Measurements from ENCODE around the gene TAC3.
"Not testable (repeated sequence)": the region's sequence is repeated elsewhere in the genome, so short reads cannot be mapped to it uniquely, and the experiment has no call there.

The TAC3 gene

GRCh38 chr12:57057067-57057751 is 40.9 kb upstream of the TAC3 start:
- DNase-seq (no peak), ATAC-seq (ENCODE audit: insufficient read depth, low read depth) (no peak)
- no peaks in the 10 kb centered on the region for H4K20me1 ChIP-seq (ENCODE audit: insufficient read depth, low read length)
- H2AFZ ChIP-seq (ENCODE audit: low read depth, low read length): no peak overlapping the region
- H3K36me3 ChIP-seq (ENCODE audit: insufficient read depth, low read length): peaks cover 62% of the 10 kb centered on the region
- TF ChIP-seq CTCF (IDR thresholded peaks at IDR 0.05; ENCODE audit: borderline replicate concordance, extremely low read depth, low read length, poor library complexity, severe bottlenecking) (no peak), EZH2 (IDR thresholded peaks at IDR 0.05; ENCODE audit: borderline replicate concordance, low read depth, low read length, severe bottlenecking) (no peak)
- H3K27ac ChIP-seq (ENCODE audit: low read length): no peak overlapping the region
- H3K4me3 ChIP-seq (ENCODE audit: low read depth in 1 of 2, low read length in 2 of 2): no peak overlapping the region
- H3K79me2 ChIP-seq (ENCODE audit: insufficient read depth, low read length): no peaks in the 10 kb centered on the region
- no peak overlapping the region for H3K9ac ChIP-seq (ENCODE audit: low read depth, low read length)
- H3K4me2 ChIP-seq (ENCODE audit: insufficient read depth, low read length): no peak overlapping the region
- no peaks in the 10 kb centered on the region for H3K9me3 ChIP-seq (ENCODE audit: insufficient read depth, low read length, severe bottlenecking)
- H3K27me3 ChIP-seq (ENCODE audit: insufficient read depth, low read length, poor library complexity): no peaks in the 10 kb centered on the region
- no peaks in the 10 kb centered on the region for H3K4me1 ChIP-seq (ENCODE audit: insufficient read depth, low read length)

GRCh38 chr12:57055824-57056223 is 39.5 kb upstream of the TAC3 start:
- no peaks in the 10 kb centered on the region for H3K27me3 ChIP-seq (ENCODE audit: insufficient read depth, low read length, poor library complexity)
- no peak overlapping the region for H3K9ac ChIP-seq (ENCODE audit: low read depth, low read length)
- TF ChIP-seq CTCF (IDR thresholded peaks at IDR 0.05; ENCODE audit: borderline replicate concordance, extremely low read depth, low read length, poor library complexity, severe bottlenecking): no peak
- TF ChIP-seq EZH2 (IDR thresholded peaks at IDR 0.05; ENCODE audit: borderline replicate concordance, low read depth, low read length, severe bottlenecking): no peak
- no peak overlapping the region for H3K4me3 ChIP-seq (ENCODE audit: low read depth in 1 of 2, low read length in 2 of 2)
- no peak for DNase-seq
- peaks cover 50% of the 10 kb centered on the region for H3K36me3 ChIP-seq (ENCODE audit: insufficient read depth, low read length)
- no peak for ATAC-seq (ENCODE audit: insufficient read depth, low read depth)
- no peaks in the 10 kb centered on the region for H3K4me1 ChIP-seq (ENCODE audit: insufficient read depth, low read length)
- H3K9me3 ChIP-seq (ENCODE audit: insufficient read depth, low read length, severe bottlenecking): no peaks in the 10 kb centered on the region
- H3K27ac ChIP-seq (ENCODE audit: low read length): no peak overlapping the region
- no peaks in the 10 kb centered on the region for H4K20me1 ChIP-seq (ENCODE audit: insufficient read depth, low read length)
- H3K79me2 ChIP-seq (ENCODE audit: insufficient read depth, low read length): no peaks in the 10 kb centered on the region
- H3K4me2 ChIP-seq (ENCODE audit: insufficient read depth, low read length): no peak overlapping the region
- no peak overlapping the region for H2AFZ ChIP-seq (ENCODE audit: low read depth, low read length)

GRCh38 chr12:57053901-57054300 is 37.6 kb upstream of the TAC3 start:
- not testable (repeated sequence) for H3K4me2 ChIP-seq (ENCODE audit: insufficient read depth, low read length); H2AFZ ChIP-seq (ENCODE audit: low read depth, low read length); H4K20me1 ChIP-seq (ENCODE audit: insufficient read depth, low read length); H3K4me3 ChIP-seq (ENCODE audit: low read depth in 1 of 2, low read length in 2 of 2); H3K27me3 ChIP-seq (ENCODE audit: insufficient read depth, low read length, poor library complexity); ATAC-seq (ENCODE audit: insufficient read depth, low read depth); H3K9me3 ChIP-seq (ENCODE audit: insufficient read depth, low read length, severe bottlenecking); H3K4me1 ChIP-seq (ENCODE audit: insufficient read depth, low read length); DNase-seq; H3K27ac ChIP-seq (ENCODE audit: low read length); H3K9ac ChIP-seq (ENCODE audit: low read depth, low read length); H3K79me2 ChIP-seq (ENCODE audit: insufficient read depth, low read length)
- H3K36me3 ChIP-seq (ENCODE audit: insufficient read depth, low read length): peaks cover 31% of the 10 kb centered on the region

GRCh38 chr12:57053146-57053545 is 36.8 kb upstream of the TAC3 start:
- H3K4me1 ChIP-seq (ENCODE audit: insufficient read depth, low read length); H3K27ac ChIP-seq (ENCODE audit: low read length); H3K79me2 ChIP-seq (ENCODE audit: insufficient read depth, low read length); H3K9me3 ChIP-seq (ENCODE audit: insufficient read depth, low read length, severe bottlenecking); H3K9ac ChIP-seq (ENCODE audit: low read depth, low read length); H2AFZ ChIP-seq (ENCODE audit: low read depth, low read length); DNase-seq; H4K20me1 ChIP-seq (ENCODE audit: insufficient read depth, low read length); H3K27me3 ChIP-seq (ENCODE audit: insufficient read depth, low read length, poor library complexity); H3K4me2 ChIP-seq (ENCODE audit: insufficient read depth, low read length); H3K4me3 ChIP-seq (ENCODE audit: low read depth in 1 of 2, low read length in 2 of 2); ATAC-seq (ENCODE audit: insufficient read depth, low read depth): not testable (repeated sequence)
- H3K36me3 ChIP-seq (ENCODE audit: insufficient read depth, low read length): peaks cover 23% of the 10 kb centered on the region
